ENCODE measurements around the gene SHFL. TPM values are rescaled to one million over a fixed set of nuclear protein-coding genes. Genes with fewer than 3 reads are reported as not detected.

The SHFL gene
- total and polyA plus RNA-seq, 2 of the 4 experiments (the other 2 are of a cell fraction) = 9.0 to 32.1 TPM

- Histone ChIP-seq H4K8ac (ENCODE audit: low read depth in 2 of 2, low read length in 2 of 2) (no peak overlapping the region), H3K56ac (ENCODE audit: extremely low read depth, insufficient read depth, low read length) (no peak overlapping the region), H4K91ac (ENCODE audit: insufficient read depth, low read depth, low read length) (no peak overlapping the region), H4K5ac (ENCODE audit: low read depth, low read length) (no peak overlapping the region), H3K9me1 (ENCODE audit: insufficient read depth, low read length) (no peaks in the 10 kb centered on the region), H3K36me3 (ENCODE audit: control insufficient read depth, insufficient read depth, low read length) (no peaks in the 10 kb centered on the region), H2AFZ (replicated peaks; ENCODE audit: low read length, poor library complexity) (peak overlapping the region; percentile 33), H2BK120ac (ENCODE audit: low read depth, low read length) (no peak overlapping the region), H3K23ac (ENCODE audit: low read depth, low read length) (no peak overlapping the region), H3K9ac (ENCODE audit: low read depth, low read length) (no peak overlapping the region), H3K4me2 (ENCODE audit: low read depth, low read length) (no peak overlapping the region), H4K20me1 (ENCODE audit: insufficient read depth, low read length) (no peaks in the 10 kb centered on the region), H2AK5ac (ENCODE audit: low read depth, low read length) (no peak overlapping the region), H2BK5ac (ENCODE audit: low read depth, low read length, poor library complexity, severe bottlenecking) (no peak overlapping the region), H3K27ac (ENCODE audit: insufficient read depth, low read length) (no peak overlapping the region), H3K9me3 (ENCODE audit: control insufficient read depth, insufficient read depth, low read length) (peaks cover 7% of the 10 kb centered on the region; the same call in 1 of the 2 replicates), H3K79me1 (ENCODE audit: low read depth in 1 of 2, low read length in 2 of 2) (no peaks in the 10 kb centered on the region), H3K4ac (ENCODE audit: low read depth, low read length) (no peak overlapping the region), H3K27me3 (ENCODE audit: control insufficient read depth, insufficient read depth, low read length) (peaks cover 10% of the 10 kb centered on the region), H2BK15ac (ENCODE audit: low read depth, low read length) (no peak overlapping the region), H3K14ac (replicated peaks; ENCODE audit: low read depth, low read length) (no peak overlapping the region), H2BK20ac (ENCODE audit: low read depth, low read length) (no peak overlapping the region), H3K18ac (ENCODE audit: low read depth, low read length) (no peak overlapping the region), H3K4me3 (ENCODE audit: insufficient read depth, low read depth, low read length) (no peak overlapping the region), H3K4me1 (ENCODE audit: control insufficient read depth, insufficient read depth, low read length) (no peaks in the 10 kb centered on the region), H2AK9ac (replicated peaks; ENCODE audit: low read depth, low read length, poor library complexity) (no peak overlapping the region)
- DNase-seq (peak; percentile 36), ATAC-seq (ENCODE audit: low read depth) (peak; percentile 44; the same call in 1 of the 2 replicates)
- in situ Hi-C loops (cut with MboI; ENCODE audit: low sequenced_read_pairs) (loop anchor here (25.0 kb wide), 1 partner anchor 937 kb away; the partner anchor contains the start of genes OR7G3 and ZNF317), intact Hi-C loops (cut with micrococcal nuclease) (no loop called here), dilution Hi-C loops (cut with HindIII; ENCODE audit: low sequenced_read_pairs, unreplicated experiment) (no loop called here)
- CTCF ChIA-PET = no interaction called here
- WGBS, 2 experiments (ENCODE audit: extremely low coverage in 2 of 2, insufficient read length in 1 of 2) = 50% methylated on average over 1 of the region's 2 CpGs; no CpG with 5 or more reads in 1 of the 2 experiments
- no TSS peak for BruUV-seq (replicated peaks)
- POLR2A ChIA-PET (ENCODE audit: unreplicated experiment) = no interaction called here
- peak; percentile 42 for TF ChIP-seq CTCF (conservative IDR thresholded peaks at IDR 0.05; ENCODE audit: low read depth, low read length)
- no peak for TF ChIP-seq NFE2L2 (IDR thresholded peaks at IDR 0.05; ENCODE audit: low read depth, low read length)
- TF ChIP-seq MAFK (IDR thresholded peaks at IDR 0.05; ENCODE audit: low read depth, low read length) = no peak
- TF ChIP-seq RAD21 (IDR thresholded peaks at IDR 0.05; ENCODE audit: low read length) = peak; percentile 54
- no peak for TF ChIP-seq CHD1 (IDR thresholded peaks at IDR 0.05; ENCODE audit: low read depth, low read length)
- no peak for TF ChIP-seq MXI1 (IDR thresholded peaks at IDR 0.05; ENCODE audit: borderline replicate concordance, low read depth, low read length)
- no peak for TF ChIP-seq RCOR1 (IDR thresholded peaks at IDR 0.05; ENCODE audit: insufficient replicate concordance, low read length)
- peak; percentile 82 for TF ChIP-seq USF2 (IDR thresholded peaks at IDR 0.05; ENCODE audit: low read depth, low read length)
- no peak for TF ChIP-seq MAZ (IDR thresholded peaks at IDR 0.05; ENCODE audit: borderline replicate concordance, low read depth, low read length)
- no peak for TF ChIP-seq ELK1 (IDR thresholded peaks at IDR 0.05; ENCODE audit: borderline replicate concordance, low read depth, low read length)
- TF ChIP-seq POLR2A (IDR thresholded peaks at IDR 0.05; ENCODE audit: low read depth, low read length) = no peak
- no peak for TF ChIP-seq SMC3 (IDR thresholded peaks at IDR 0.05; ENCODE audit: low read depth, low read length)
- no peak for TF ChIP-seq RFX5 (IDR thresholded peaks at IDR 0.05; ENCODE audit: low read depth, low read length)
- TF ChIP-seq CEBPB (IDR thresholded peaks at IDR 0.05; ENCODE audit: low read depth, low read length) = no peak
- no peak for TF ChIP-seq FOS (IDR thresholded peaks at IDR 0.05; ENCODE audit: low read depth, low read length)
- no peak for TF ChIP-seq BHLHE40 (IDR thresholded peaks at IDR 0.05; ENCODE audit: low read depth, low read length)
Observed at GRCh38 chr19:10074153-10074552, 12.0 kb upstream of the SHFL start.

Data from IMR-90 (cell line).